KMS-11 (cell line): ENCODE data around the gene LRFN2.

Source experiments
- H2AFZ ChIP-seq: fragments of 200-600 bp; sonication (generic); 2 replicates; pipeline ENCODE4 v1.6.1; 2016; ENCODE audit warnings: antibody characterized with exemption, mixed run types, low read depth
- H3K27ac ChIP-seq: fragments of 200-600 bp; sonication (generic); 2 replicates; pipeline ENCODE4 v1.6.1; 2016; ENCODE audit warnings: mild to moderate bottlenecking, mixed run types
- H3K27me3 ChIP-seq: fragments of 200-600 bp; sonication (generic); 2 replicates; pipeline ENCODE4 v1.6.1; 2017; ENCODE audit warnings: mild to moderate bottlenecking, low read depth, mixed run types, moderate library complexity; ENCODE audit not compliant: insufficient read depth
- H3K36me3 ChIP-seq: fragments of 200-600 bp; sonication (generic); 2 replicates; pipeline ENCODE4 v1.6.1; 2017; ENCODE audit warnings: mild to moderate bottlenecking, mixed run types; ENCODE audit not compliant: insufficient read depth
- H3K4me1 ChIP-seq: fragments of 200-600 bp; sonication (generic); 2 replicates; pipeline ENCODE4 v1.6.1; 2016; ENCODE audit warnings: mild to moderate bottlenecking, low read depth, mixed run types; ENCODE audit not compliant: poor library complexity, severe bottlenecking
- H3K4me2 ChIP-seq: fragments of 200-600 bp; sonication (generic); 2 replicates; pipeline ENCODE4 v1.7.0; 2016; ENCODE audit warnings: mild to moderate bottlenecking, mixed run types
- H3K4me3 ChIP-seq: fragments of 200-600 bp; sonication (generic); IDR thresholded peaks from 2 replicates; pipeline ENCODE4 v1.6.1; 2017; ENCODE audit warnings: low read depth, low read length, mixed read lengths; ENCODE audit not compliant: insufficient read depth
- H3K79me2 ChIP-seq: fragments of 200-600 bp; sonication (generic); 2 replicates; pipeline ENCODE4 v1.6.1; 2016; ENCODE audit warnings: low read depth, mixed run types; ENCODE audit not compliant: insufficient read depth
- H3K9ac ChIP-seq: fragments of 200-600 bp; sonication (generic); 2 replicates; pipeline ENCODE4 v1.6.1; 2016; ENCODE audit warnings: mild to moderate bottlenecking, mixed run types
- H4K20me1 ChIP-seq: fragments of 200-600 bp; sonication (generic); 2 replicates; pipeline ENCODE4 v1.6.1; 2016; ENCODE audit warnings: mild to moderate bottlenecking, mixed run types; ENCODE audit not compliant: insufficient read depth
- TF ChIP-seq, protein P1 (sequence below): fragments of 200-600 bp; sonication (generic); conservative IDR thresholded peaks from 2 replicates; pipeline ENCODE4 v1.6.1; 2017; ENCODE audit warnings: low read depth, mild to moderate bottlenecking, antibody characterized with exemption, low read length, moderate library complexity, mixed read lengths

Gene LRFN2

GRCh38 chr6:40439026-40439800, 148.0 kb downstream of the LRFN2 start:
- H3K4me2 ChIP-seq, result no peak overlapping the region
- H4K20me1 ChIP-seq, result no peaks in the 10 kb centered on the region
- TF ChIP-seq, protein P1, sequence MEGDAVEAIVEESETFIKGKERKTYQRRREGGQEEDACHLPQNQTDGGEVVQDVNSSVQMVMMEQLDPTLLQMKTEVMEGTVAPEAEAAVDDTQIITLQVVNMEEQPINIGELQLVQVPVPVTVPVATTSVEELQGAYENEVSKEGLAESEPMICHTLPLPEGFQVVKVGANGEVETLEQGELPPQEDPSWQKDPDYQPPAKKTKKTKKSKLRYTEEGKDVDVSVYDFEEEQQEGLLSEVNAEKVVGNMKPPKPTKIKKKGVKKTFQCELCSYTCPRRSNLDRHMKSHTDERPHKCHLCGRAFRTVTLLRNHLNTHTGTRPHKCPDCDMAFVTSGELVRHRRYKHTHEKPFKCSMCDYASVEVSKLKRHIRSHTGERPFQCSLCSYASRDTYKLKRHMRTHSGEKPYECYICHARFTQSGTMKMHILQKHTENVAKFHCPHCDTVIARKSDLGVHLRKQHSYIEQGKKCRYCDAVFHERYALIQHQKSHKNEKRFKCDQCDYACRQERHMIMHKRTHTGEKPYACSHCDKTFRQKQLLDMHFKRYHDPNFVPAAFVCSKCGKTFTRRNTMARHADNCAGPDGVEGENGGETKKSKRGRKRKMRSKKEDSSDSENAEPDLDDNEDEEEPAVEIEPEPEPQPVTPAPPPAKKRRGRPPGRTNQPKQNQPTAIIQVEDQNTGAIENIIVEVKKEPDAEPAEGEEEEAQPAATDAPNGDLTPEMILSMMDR, result no peak
- no peaks in the 10 kb centered on the region for H3K79me2 ChIP-seq
- H3K27ac ChIP-seq, result no peak overlapping the region
- H3K4me1 ChIP-seq, result no peaks in the 10 kb centered on the region
- H3K4me3 ChIP-seq, result no peak overlapping the region
- H3K27me3 ChIP-seq, result no peaks in the 10 kb centered on the region
- H3K9ac ChIP-seq, result no peak overlapping the region
- no peaks in the 10 kb centered on the region for H3K36me3 ChIP-seq
- H2AFZ ChIP-seq, result no peak overlapping the region

DNA sequence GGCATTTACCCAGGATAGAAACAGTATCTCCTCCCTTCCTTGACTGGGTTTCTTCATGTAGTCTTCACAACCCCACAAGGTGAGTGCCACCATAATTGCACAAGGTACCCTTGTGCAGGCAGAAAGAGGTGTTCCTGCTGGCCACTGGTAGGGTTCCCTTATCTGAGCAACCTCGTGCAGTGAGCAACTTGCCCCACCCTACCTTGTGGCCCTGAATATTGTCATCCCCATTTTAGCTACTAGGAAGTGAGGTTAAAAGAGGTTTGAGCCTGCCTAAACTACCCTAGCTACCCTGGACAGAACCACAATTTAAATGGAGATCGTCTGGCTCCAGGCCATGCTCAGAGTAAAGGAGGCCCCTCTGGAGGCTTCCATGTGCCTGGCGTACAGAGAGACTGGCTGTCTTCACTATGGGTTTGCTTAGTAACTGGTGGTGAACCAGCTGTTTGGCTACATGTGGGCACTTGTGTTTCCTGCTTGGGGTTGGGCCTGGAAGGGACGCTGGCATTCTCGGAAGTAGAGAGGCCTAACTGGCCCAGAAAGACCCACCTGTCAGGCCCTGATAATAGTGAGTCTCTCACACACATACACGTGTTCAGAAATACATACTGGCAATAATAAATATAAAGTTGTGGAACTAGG, 148.8 kb downstream of the LRFN2 start:
- no peaks in the 10 kb centered on the region for H3K79me2 ChIP-seq
- no peak overlapping the region for H3K4me2 ChIP-seq
- no peaks in the 10 kb centered on the region for H4K20me1 ChIP-seq
- no peaks in the 10 kb centered on the region for H3K36me3 ChIP-seq
- no peaks in the 10 kb centered on the region for H3K4me1 ChIP-seq
- no peak overlapping the region for H3K4me3 ChIP-seq
- no peaks in the 10 kb centered on the region for H3K27me3 ChIP-seq
- no peak overlapping the region for H3K9ac ChIP-seq
- H2AFZ ChIP-seq, result no peak overlapping the region
- no peak overlapping the region for H3K27ac ChIP-seq
- TF ChIP-seq, protein P1, result no peak

GRCh38 chr6:40437631-40438030, 149.5 kb downstream of the LRFN2 start:
- no peak overlapping the region for H3K4me2 ChIP-seq

DNA sequence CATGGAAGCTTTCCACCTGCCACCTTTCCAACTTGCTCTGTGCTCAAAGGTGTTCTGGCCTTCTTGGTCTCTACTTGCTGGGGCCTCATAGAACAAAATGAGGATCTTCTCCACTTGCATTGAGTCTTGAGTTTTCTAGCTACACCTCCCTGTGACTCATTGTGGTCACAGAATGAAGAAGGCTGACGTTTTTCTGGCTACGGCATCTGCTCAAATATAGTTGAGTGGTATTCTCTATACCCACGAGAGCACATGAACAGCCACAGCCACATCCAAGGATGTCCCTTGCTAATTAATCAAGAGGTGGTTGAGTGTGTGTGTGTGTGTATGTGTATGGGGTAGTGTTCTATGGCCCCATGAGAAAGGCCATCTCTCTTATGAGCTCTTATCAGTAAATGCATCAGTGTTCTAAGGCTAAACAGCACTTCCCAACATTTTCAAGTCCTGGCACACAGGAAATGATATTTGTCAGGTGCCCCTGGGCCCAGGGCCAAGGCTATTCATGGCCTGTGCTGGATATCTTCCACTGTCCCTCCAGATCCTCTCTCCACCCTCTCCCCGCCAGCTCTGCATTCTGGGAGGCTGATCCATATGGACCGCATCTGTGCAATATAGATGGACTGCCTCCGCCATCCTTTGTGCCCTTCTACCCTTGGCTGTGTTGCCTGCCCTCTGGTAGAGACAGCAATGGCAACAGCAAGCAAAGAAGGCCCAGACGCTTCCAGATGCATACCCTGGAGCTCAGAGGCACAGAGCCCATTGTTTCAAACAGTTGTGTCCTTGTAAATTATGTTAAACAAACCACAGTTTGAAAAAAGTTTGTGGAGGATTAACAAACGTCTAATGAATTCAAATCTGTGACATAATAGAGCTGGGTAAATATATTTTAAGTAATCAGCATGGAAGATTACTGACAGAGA, 150.2 kb downstream of the LRFN2 start:
- TF ChIP-seq, protein P1, result no peak
- Histone ChIP-seq H4K20me1 (no peaks in the 10 kb centered on the region), H3K27me3 (no peaks in the 10 kb centered on the region), H3K4me3 (no peak overlapping the region), H3K36me3 (no peaks in the 10 kb centered on the region), H3K4me1 (no peaks in the 10 kb centered on the region), H2AFZ (no peak overlapping the region), H3K27ac (no peak overlapping the region), H3K79me2 (no peaks in the 10 kb centered on the region), H3K4me2 (no peak overlapping the region), H3K9ac (no peak overlapping the region)

More at GRCh38 chr6:40437631-40438030, 149.5 kb downstream of the LRFN2 start:
- no peaks in the 10 kb centered on the region for H3K36me3 ChIP-seq
- H3K27ac ChIP-seq, result no peak overlapping the region
- TF ChIP-seq, protein P1, result no peak
- no peak overlapping the region for H3K9ac ChIP-seq
- no peaks in the 10 kb centered on the region for H3K79me2 ChIP-seq
- no peaks in the 10 kb centered on the region for H3K4me1 ChIP-seq
- no peaks in the 10 kb centered on the region for H4K20me1 ChIP-seq
- no peaks in the 10 kb centered on the region for H3K27me3 ChIP-seq
- H3K4me3 ChIP-seq, result no peak overlapping the region
- H2AFZ ChIP-seq, result no peak overlapping the region
